A549 treated with dexamethasone at 1 μM for 4 hours (cell line): Measurements from ENCODE around the gene CARS1. TPM values are rescaled to one million over a fixed set of nuclear protein-coding genes. Genes with fewer than 3 reads are reported as not detected.

Experiments
- total RNA-seq: library from RNA; stranded (reverse); fragments of 200-300 nt; extraction: Qiagen RNA extraction; gene quantifications from 5 replicates; pipeline ENCODE4 v1.2.3, GENCODE V29; 2022

Gene CARS1
- 55.0 to 70.5 TPM (median 58.9 TPM) in 5 replicates for total RNA-seq

GRCh38 chr11:3057069-3057963, at the start of gene CARS1:
Gene CARS1 (minus strand): TSS chr11:3057423. CDS start chr11:3057367, 56 bp downstream.

GRCh38 chr11:2992234-2992996, 64.8 kb downstream of the CARS1 start, which contains the start of gene NAP1L4:
Gene NAP1L4 (minus strand): TSS chr11:2992329. CDS start chr11:2979220, 13,109 bp downstream.

Other genes with a start within 250 kb of the CARS1 start
- gene CDKN1C, start 171.6 kb downstream of the CARS1 start, total RNA-seq, result 9.6 to 14.1 TPM (median 12.9 TPM) in 5 replicates
- gene PHLDA2, start 128.0 kb downstream of the CARS1 start, total RNA-seq, result 85.5 to 120 TPM (median 111 TPM) in 5 replicates
- gene NAP1L4, start 65.1 kb downstream of the CARS1 start, total RNA-seq, result 119 to 126 TPM (median 122 TPM) in 5 replicates
- gene OSBPL5, start 107.9 kb upstream of the CARS1 start, total RNA-seq, result 6.9 to 10.6 TPM (median 9.1 TPM) in 5 replicates
- gene MRGPRG, start 161.4 kb upstream of the CARS1 start, total RNA-seq, result not detected in 5 replicates
- gene MRGPRE, start 175.0 kb upstream of the CARS1 start, total RNA-seq, result 0.06 to 0.14 TPM (median 0.08 TPM) in 4 of 5 replicates, not detected in the other